ELR (cell line): ENCODE data around the gene PARVB.
A peak's percentile ranks its signal among the peaks of the same experiment; 100 is the strongest.

Source experiments
- DNase-seq: peaks from one replicate; pipeline ENCODE4 v3.0.0-alpha.2; 2015; ENCODE audit warnings: low read depth

PARVB gene

DNA sequence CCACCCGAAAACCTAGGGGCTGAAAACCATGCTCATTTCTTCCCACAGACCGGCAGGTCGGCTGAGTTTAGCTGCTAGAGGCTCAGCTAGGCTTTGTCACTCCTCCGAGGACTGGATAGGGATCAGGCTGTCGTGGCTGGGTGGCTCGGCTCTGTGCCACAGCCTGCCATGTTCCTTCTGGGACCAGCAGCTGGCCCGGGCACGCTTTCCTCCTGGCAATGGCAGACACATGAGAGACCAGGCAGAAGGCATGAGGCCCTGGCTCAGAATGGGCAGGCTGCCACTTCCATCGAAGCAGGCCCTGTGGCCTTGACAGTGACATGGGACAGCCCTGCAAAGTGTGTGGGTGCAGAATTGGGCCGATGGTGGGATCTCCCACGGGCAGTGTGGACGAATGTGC, 177.6 kb downstream of the PARVB start:
- no peak for DNase-seq

DNA sequence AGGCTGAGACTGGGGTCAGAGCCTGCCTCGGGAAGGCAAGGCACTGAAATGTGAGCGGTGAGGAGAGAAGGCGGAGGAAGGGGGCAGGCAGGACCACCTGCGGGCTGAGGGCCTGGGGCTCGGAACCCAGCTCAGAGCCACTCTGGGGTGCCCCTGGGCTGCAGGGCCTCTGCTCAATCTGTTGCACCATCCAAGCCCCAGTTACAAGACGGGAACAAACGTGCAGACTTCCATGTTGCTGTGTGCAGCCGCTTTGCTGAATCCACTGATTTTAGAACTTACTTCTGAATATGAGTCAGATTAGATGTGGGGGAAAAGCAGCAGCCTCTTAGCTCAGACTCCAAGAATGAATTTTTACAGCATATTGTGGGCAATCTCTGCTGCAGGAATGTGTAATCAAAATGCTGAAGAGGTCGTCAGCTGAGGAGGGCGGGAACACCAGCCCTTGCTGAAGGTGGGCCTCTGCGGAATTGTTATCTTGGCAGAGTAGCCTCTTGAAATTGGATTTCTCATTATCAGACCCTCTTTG, 178.2 kb downstream of the PARVB start:
- peak; percentile 56 for DNase-seq

DNA sequence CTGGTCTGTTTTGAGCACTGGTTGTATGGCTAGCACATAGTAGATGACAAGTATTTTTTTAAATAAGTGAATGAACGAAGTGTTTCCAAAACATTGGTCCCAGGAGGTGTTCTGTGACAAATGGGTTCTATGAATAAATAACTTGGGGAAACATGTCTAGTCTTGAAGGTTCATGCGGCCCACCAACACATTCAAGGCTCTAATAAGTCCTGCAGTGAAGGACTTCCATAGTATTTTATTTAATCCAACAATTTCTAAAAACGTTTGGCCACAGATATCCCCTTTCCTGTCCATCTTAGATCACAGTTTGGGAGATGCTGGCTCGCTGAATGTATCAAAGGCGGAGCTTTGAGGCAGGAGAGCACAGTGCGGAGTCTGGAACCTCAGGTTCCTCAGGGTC, 179.1 kb downstream of the PARVB start:
- DNase-seq: no peak

DNA sequence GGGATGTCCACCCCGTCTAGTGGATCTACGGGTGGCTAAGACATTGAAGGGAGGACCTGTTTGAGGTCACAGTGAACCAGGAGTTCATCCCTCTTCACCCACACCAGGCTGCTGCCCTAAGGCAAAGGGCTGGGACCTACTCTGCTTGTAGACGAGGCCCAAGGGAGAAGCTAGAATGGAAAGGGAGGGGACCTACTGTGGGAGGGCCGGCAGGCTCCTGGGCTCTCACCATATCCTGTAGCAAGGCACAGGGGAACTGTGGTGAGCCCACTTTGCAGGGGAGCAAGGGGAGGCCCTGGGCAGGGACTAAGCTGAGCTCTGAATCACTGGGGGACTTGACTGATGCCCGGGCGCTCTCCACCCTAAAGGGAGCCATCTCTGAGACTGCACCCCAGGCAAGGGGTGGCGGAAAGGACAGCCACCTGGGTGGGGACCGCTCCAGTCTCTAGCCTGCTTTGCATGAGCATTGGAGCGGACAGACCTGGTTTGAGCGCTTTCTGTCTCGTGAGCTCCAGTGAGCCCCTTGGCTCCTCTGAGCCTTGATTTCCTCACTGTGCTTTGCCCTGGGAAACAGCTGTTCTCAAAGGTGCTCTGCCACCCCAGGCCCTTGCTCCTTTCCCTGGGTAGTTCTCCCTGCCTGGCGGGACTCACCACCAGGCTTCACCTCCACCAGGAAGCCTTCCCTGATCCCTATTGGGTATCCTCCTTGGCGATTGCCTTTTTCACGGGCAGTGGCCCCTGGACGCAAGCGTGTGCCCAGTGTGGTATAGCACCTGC, 180.8 kb downstream of the PARVB start:
- no peak for DNase-seq

DNA sequence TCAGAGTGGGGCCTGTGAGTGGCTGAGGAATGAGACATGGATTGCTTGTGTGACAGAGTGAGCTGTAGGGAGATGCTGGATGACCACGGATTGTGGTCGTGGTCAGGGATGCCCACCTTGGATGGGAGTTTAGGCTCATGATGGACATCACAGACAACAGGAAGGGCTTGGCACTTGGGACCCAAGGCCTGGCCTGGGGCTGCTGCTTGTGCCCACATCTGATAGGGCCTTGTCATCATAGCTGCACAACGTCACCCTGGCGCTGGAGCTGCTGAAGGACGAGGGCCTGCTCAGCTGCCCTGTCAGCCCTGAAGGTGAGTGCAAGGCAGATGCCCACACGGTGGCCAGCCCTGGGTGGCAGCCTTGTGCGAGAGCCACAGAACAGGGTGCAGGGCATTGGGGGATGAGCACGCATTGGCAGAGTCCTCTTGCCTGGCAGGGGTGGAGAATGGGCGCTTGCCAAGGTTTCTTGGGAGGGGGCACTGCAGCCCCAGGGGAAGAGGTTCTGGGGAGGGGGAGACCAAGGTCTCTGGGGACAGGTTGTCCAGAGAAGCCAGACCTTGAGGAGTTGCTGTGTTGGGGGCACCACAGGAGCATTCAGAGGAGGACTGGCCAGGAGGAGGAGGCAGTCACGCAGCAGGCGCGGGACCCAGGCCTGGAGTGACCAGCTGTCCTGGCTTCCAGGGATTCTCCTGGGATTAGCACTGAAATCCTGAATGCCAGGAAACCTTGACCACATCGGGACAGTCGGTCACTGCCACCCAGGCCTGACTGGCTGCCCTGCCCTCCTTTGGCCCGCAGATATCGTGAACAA, 181.6 kb downstream of the PARVB start:
- no peak for DNase-seq

DNA sequence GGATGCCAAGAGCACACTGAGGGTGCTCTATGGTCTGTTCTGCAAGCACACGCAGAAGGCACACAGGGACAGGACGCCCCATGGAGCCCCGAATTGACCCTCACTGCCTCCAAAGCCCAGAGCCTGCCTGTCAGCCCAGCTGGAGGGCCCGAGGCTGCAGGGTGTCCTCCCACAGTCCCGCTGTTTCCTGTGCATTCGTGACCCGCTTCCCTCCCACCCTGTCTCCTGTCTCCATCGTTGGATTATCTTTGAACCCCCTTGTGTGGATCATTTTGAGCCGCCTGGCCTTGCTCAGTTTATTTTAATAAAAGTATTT, 182.2 kb downstream of the PARVB start:
- DNase-seq: no peak

DNA sequence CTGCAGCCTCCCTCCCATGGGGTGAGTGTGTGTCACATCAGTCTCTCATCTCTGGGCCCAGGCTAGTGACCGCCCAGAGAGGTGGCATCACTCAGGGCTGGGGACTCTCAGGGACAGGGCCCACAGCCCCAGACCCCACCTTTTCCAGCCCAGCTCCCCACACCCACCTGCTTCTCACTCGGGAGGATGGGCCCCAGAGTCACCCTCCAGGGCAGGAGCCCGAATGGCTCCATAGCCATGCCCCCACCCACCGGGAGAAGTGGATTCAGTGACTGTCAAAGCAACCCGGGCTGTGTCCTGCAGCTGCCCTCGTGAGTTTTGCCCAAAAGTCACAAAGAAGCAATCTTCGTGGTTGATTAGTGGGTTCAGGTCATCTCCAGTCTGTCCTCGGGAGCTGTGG, 182.6 kb downstream of the PARVB start:
- DNase-seq: no peak

DNA sequence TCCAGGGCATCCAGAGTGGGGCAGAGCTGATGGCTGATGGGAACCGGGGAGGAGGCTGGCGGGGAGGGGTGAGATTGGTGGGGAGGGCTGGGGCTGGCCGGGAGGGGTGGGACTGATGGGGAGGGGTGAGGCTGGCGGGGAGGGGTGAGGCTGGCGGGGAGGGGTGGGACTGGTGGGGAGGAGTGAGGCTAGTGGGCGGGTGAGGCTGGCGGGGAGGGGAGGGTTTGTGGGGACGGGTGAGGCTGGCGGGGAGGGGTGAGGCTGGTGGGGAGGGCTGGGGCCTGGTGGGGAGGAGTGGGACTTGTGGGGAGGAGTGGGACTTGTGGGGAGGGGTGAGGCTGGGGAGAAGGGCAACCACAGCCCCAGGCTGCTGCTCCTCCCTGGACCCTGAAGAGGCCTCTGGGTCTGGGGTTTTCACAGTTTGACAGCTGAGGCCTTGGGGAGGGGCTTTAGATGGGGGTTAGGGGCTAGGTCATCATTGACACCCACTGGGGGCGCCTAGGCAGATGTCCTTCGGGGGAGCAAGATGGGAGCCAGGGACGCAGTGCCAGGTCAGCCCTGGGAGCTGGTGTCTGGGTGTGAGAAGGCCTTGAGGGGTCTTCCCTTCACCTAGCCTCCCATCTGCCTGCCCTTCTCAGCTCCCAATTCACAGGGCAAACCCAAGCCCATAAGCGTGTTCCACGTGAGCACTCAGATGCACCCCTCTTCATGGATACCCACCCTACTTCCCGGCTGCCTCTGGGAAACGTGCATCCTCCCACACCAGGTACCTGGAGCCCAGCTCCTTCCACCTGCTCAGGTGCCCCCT, 183.3 kb downstream of the PARVB start:
- DNase-seq: no peak

DNA sequence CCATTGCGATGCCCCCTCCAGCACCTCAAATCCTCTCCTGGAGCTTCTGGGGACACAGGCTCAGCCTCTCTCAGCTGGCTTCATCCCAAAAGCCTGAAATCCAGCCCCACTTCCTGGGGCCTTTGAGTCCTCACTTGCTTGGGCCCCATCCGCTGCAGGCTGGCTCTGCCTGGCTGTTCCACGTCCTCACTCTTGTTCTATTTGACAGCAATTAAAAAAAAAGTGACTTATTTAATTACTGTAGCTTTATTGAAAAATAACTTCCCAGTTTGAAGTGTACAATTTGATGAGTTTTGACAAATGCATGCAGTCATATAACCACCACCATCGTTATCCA, 183.8 kb downstream of the PARVB start:
- DNase-seq: no peak

DNA sequence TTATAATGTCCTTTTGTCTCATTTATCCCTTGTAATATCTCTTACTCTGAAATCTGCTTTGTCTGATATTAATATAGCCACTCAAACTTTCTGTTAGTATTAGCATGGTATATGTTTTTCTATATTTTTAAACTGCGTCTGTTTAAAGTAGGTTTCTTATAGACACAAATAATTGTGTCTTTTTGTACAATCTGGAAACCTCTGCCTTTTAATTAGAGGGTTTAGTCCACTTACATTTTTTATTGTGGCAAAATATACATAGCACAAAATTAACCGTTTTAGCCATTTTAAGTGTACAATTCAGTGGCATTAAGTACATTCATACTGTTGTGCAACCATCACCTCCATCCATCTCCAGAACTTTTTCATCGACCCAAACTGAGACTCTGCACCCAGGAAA, 185.2 kb downstream of the PARVB start:
- DNase-seq: no peak

DNA sequence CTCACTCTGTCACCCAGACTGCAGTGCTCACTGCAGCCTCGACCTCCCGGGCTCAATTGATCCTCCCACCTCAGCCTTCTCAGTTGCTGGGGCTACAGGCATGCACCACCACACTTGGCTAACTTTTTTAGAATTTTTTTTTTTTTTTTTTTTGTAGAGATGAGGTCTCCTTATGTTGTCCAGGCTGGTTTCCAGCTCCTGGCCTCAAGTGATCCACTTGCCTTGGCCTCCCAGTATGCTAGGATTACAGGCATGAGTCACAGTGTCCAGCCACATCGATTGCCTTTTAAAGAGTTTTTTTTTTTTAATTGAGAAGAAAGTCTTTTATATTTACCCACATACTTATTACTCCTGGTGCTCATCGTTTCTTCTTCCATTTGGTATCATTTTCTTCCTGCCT, 186.6 kb downstream of the PARVB start:
- DNase-seq: no peak

DNA sequence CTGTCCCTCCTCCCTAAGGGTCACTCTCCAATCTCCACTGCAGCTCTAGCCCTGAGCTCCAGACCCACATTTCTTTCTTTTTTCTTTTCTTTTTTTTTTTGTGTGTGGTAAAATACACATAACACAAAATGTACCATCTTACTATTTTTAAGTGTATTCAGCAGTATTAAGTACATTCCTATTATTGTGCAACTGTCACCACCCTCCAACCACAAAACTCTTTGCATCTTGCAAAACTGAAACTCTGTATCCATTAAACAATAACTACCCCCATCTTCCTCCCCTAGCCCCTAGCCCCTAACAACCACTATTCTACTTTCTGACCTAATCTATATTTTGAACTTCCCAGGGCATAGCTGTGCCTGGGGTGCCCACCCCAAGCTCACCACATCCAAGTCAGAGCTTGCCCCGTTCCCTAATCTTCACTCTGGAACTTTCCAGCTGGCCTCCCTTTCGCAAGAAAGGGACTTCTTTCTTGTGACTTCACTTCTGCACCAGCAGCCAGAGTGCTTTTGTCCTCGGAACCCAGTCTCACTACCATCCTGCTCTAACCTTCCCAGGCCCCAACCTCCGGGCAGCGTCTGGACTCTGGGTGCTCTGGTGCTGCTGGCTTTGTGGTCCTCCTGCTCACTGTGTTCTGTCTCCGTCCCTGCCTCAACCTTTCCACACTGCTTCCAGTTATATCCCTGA, 187.3 kb downstream of the PARVB start:
- no peak for DNase-seq

DNA sequence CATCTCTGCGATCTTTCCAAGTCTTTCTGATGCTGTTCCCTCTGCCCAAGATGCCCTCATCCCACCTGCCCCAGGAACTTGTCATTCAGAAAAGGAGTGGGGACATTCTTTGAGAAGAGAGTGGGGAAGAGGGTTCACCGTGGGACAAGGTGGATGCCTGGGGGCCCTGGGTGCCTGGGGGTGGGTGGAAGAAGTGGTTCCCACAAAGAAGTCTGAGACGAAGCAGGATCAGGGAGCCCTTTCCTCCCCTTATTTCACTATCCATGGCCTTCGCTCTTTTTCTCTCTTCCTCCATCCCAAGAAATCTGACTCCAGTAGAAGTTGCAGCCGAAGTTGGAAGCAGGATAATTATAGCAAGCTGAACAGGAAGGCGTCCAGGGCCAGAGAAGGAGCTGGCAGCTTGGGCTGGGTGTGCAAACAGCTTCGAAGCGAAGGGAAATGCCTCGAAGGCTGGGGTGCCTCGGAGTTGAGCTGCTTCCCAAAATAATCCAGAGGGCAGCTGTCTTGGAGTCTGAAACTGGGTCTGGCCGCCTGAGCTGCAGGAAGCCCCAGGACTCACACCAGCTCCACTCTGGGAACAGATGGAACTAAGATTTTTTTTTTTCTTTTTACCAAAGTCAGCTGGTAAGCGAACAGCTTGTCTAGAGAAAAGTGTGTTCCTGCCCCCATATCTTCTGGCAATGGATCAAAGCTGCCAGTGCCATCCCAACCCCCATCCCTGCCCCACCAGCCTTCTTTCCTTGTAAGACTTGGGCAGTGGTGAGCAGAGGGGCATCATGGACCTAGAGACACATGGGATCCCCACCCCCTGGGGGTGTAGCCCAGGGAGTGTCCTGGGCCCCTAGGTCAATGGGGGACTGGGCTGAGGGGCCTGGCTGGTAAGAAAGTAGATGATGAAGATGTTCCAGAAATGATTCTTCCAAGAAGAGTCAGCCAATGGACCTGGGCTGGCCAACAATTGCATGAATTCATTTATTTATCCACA, 188.1 kb downstream of the PARVB start:
- no peak for DNase-seq

DNA sequence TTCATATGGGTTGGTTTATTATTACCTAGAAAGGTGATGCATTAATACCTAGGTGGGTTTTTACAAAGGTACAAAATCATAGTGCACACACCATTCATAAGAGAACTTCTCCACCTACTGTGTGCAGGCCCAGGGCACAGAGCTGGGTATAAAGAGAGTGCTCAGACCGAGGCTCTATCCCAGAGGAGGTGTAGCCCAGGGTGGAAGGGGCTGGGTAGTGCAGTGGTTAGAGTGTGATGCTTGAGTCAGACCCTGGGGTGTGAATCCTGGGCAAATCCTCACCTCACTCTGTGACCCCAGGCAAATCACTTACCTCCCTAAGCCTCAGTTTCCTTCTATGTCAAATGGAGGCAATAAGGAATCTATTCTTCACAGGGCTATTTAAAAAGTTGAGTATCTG, 188.8 kb downstream of the PARVB start:
- DNase-seq: no peak

DNA sequence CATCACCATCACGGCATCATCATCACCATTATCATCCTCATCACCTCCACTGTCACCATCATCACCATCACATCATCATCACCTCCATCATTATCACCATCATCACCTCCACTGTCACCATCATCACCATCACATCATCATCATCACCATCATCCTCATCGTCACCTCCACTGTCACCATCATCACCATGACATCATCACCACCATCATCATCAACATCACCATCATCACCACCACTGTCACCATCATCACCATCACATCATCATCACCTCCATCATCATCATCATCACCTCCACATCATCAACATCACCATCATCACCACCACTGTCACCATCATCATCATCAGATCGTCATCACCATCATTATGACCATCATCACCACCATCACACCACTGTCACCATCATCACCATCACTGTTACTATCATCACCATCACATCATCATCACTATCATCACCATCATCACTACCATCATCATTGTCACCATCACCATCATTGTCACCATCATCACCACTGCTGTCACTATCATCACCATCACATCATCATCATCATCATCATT, 189.5 kb downstream of the PARVB start:
- DNase-seq: no peak

DNA sequence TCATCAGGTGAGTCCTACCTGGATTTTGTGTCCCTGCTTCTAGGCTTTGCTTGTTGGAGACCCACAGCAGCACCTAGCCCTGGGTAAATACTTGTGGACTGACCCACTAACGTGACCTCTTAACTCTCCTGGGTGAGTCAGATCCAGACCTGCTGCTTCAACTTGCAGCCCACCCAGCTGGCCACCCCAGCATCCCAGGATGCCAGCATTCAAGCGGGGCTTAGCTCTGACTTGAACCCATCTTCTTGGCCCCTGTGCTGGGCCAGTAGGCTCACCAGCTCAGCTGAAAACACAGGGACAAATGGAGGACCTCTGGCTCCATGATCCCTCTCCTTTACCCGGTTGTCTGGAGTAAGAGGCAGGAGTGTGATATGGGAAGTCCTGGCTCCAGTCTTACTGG, 190.1 kb downstream of the PARVB start:
- no peak for DNase-seq

DNA sequence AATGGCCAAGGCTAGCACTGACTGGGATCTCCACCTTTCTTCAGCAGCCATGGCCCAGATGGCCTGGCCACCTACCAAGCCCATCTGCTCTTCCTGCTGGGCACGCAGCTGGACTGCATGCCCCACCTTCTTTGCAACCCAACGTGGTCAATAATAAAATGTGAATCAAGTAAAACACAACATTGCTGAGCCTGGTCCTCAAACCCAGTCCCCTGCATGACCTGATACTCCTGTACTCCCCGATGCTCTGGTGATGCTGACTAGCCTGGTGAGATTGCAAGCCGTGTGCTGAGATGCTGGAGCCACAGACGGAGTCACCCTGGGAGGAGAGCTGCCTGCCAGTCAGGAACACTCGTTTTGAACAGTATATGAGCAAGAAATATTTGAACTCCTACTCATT, 190.7 kb downstream of the PARVB start:
- no peak for DNase-seq

DNA sequence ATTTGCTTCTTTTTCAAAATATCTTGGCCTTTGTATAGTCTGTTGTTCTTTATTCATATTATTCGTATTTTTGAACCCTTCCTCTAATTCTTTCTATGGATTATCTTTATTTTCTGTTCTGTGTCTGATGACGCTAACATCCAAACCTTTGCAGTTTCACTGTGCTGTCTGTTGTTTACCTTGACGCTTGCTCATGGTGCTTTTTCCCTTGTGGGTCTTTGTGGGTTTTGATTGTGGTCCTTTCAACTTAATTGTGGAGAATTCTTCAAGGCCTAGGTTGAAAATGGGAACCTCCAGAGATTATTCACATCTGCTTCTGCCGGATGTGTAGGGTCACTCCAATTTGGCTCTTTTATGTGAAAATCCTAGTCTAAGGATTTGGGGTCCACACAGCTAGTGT, 191.2 kb downstream of the PARVB start:
- no peak for DNase-seq

DNA sequence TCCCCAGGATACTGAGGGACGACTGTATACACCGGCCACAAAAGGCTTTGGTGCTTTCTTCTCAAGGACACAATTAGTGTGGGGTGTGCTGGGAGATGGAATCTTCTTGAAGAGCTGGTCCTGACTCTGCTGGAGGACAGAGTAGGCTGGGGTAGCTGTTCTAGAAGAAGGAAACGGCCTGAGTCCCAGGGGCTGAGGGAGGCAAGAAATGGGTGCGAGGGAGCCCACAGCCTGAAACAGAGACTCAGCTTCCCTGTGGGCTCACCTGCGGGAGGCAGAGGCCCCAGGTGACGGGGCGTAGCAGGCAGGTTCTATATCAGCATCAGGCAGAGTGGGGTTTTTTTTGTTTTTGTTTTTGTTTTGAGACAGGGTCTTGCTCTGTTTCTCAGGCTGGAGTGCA, 193.2 kb downstream of the PARVB start:
- no peak for DNase-seq

DNA sequence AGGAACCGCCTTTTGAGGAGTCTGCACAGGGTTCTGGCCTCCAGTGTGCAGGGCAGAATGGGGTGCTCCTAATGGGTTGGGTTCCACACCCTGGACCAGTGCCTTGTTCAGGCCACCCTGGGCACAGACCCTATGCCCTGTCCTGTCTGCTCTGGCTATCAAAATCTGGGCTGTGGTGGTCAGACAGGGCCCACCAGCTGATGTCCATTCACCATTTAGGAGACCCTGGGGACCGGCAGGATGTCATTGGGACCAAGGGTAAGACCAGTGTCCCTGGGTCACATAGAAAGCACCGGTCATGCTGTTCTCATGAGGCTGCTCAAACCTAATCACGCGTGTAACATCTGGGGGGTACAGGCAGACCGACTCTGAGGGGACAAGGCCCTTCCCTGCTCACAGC, 194.0 kb downstream of the PARVB start:
- no peak for DNase-seq
